ENCODE measurements around the gene SENP1. TPM values are rescaled to one million over a fixed set of nuclear protein-coding genes. Genes with fewer than 3 reads are reported as not detected.

Gene SENP1
- polyA plus RNA-seq, 2 of the 4 experiments (the other 2 are of a cell fraction), result 13.9 to 49.3 TPM

DNA sequence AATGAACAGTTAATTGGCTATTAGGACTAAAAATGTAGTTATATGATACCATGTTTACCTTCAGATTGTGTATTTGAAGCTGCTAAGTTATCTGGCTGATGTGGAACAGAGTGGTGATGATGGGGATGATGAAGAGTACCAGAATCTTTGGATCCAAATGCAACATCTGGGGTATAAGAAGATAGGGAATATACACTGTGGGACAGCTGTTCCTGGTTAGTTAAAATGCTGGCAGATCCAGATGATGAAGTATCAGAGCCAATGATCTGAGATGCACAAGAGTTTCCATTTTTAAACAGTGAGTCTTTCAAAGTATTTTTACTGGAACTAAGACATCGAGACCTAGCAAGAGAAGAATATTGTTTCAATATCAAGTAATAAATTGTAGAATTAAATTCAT, 31.6 kb downstream of the SENP1 start (continued):
- TF ChIP-seq KDM5A (IDR thresholded peaks at IDR 0.05) (no peak), SMC3 (IDR thresholded peaks at IDR 0.05) (no peak), HOXB13 (CRISPR knock-in tag; IDR thresholded peaks at IDR 0.05; ENCODE audit: low read depth) (no peak), MYC (IDR thresholded peaks at IDR 0.05; ENCODE audit: borderline replicate concordance, low read length) (no peak)
- TF ChIP-seq, protein P1, sequence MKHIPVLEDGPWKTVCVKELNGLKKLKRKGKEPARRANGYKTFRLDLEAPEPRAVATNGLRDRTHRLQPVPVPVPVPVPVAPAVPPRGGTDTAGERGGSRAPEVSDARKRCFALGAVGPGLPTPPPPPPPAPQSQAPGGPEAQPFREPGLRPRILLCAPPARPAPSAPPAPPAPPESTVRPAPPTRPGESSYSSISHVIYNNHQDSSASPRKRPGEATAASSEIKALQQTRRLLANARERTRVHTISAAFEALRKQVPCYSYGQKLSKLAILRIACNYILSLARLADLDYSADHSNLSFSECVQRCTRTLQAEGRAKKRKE (CRISPR knock-in tag; IDR thresholded peaks at IDR 0.05; ENCODE audit: low read depth), result no peak

DNA sequence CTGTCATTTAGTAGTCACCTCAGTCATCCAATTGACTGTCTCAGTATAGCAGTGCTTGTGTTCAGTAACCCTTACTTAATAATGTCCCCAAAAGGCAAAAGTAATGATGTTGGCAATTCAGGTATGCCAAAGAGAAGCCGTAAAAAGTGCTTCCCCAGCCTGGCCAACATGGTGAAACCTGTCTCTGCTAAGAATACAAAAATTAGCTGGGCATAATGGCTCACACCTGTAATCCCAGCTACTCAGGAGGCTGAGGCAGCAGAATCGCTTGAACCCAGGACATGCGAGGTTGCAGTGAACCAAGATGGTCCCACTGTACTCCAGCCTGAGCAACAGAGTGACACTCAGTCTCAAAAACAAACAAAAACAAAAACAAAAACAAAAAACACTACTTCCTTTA, 33.6 kb downstream of the SENP1 start:
- no peak for FAIRE-seq
- H3K4me3 ChIP-seq, result no peak overlapping the region
- no peak overlapping the region for H3K27ac ChIP-seq
- ChIA-PET CTCF (no interaction called here), POLR2A (no interaction called here)
- DNase-seq (ENCODE audit: low read depth in 1 of 2, low spot score in 1 of 2), result no peak
- no peak overlapping the region for H3K4me2 ChIP-seq
- no peak for ATAC-seq
- TF ChIP-seq CHD2 (IDR thresholded peaks at IDR 0.05; ENCODE audit: low read length, partially characterized antibody), result no peak
- TF ChIP-seq, protein P2, sequence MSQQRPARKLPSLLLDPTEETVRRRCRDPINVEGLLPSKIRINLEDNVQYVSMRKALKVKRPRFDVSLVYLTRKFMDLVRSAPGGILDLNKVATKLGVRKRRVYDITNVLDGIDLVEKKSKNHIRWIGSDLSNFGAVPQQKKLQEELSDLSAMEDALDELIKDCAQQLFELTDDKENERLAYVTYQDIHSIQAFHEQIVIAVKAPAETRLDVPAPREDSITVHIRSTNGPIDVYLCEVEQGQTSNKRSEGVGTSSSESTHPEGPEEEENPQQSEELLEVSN (IDR thresholded peaks at IDR 0.05; ENCODE audit: borderline replicate concordance, low read depth), result no peak
- no peak for TF ChIP-seq ZNF302 (CRISPR knock-in tag; IDR thresholded peaks at IDR 0.05)
- TF ChIP-seq BHLHE40 (IDR thresholded peaks at IDR 0.05; ENCODE audit: low read depth, low read length), result no peak
- no peak for TF ChIP-seq JUNB (IDR thresholded peaks at IDR 0.05)
- TF ChIP-seq, protein P3, sequence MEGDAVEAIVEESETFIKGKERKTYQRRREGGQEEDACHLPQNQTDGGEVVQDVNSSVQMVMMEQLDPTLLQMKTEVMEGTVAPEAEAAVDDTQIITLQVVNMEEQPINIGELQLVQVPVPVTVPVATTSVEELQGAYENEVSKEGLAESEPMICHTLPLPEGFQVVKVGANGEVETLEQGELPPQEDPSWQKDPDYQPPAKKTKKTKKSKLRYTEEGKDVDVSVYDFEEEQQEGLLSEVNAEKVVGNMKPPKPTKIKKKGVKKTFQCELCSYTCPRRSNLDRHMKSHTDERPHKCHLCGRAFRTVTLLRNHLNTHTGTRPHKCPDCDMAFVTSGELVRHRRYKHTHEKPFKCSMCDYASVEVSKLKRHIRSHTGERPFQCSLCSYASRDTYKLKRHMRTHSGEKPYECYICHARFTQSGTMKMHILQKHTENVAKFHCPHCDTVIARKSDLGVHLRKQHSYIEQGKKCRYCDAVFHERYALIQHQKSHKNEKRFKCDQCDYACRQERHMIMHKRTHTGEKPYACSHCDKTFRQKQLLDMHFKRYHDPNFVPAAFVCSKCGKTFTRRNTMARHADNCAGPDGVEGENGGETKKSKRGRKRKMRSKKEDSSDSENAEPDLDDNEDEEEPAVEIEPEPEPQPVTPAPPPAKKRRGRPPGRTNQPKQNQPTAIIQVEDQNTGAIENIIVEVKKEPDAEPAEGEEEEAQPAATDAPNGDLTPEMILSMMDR (IDR thresholded peaks at IDR 0.05), result no peak
- TF ChIP-seq TFCP2L1 (CRISPR knock-in tag; IDR thresholded peaks at IDR 0.05), result no peak
- TF ChIP-seq MAZ (IDR thresholded peaks at IDR 0.05; ENCODE audit: borderline replicate concordance, low read depth, low read length), result no peak
- TF ChIP-seq FOSB (CRISPR knock-in tag; IDR thresholded peaks at IDR 0.05), result no peak
- no peak for TF ChIP-seq POLR2A (IDR thresholded peaks at IDR 0.05; ENCODE audit: low read length)
- no peak for TF ChIP-seq NFE2L2 (conservative IDR thresholded peaks at IDR 0.05; ENCODE audit: low read length)
- no peak for TF ChIP-seq HOXB5 (CRISPR knock-in tag; IDR thresholded peaks at IDR 0.05)
- 94% methylated on average over 3 of the region's 3 CpGs for WGBS (ENCODE audit: missing lambda C conversion rate)
- no peaks in the 10 kb centered on the region for H3K4me1 ChIP-seq
- H3K9me3 ChIP-seq, result no peaks in the 10 kb centered on the region

DNA sequence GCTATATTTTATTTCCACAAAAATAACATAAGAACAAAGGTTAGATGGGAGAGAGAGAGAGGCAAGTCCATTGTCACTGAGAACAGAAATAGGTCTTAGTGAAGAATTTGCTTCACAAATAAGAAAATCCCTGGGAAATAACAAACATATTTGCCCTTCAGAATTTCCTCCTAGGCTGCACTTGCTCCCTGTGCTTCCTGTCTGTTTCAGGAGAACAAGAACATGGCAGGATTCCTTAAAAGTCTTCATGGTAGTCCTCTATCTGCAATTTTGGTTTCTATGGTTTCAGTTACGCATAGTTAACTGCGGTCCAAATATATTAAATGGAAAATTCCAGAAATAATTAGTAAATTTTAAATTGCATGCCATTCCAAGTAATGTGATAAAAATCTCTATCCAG, 34.1 kb downstream of the SENP1 start:
- ATAC-seq (no peak), DNase-seq (ENCODE audit: low read depth in 1 of 2, low spot score in 1 of 2) (no peak), FAIRE-seq (no peak)
- no peak overlapping the region for H3K27ac ChIP-seq
- ChIA-PET POLR2A (no interaction called here), CTCF (interaction anchor here (1.3 kb wide), 1 partner anchor 233 kb away, joined by 3 read pairs; no protein-coding TSS in a partner anchor)
- H3K4me3 ChIP-seq, result no peak overlapping the region
- no peaks in the 10 kb centered on the region for H3K9me3 ChIP-seq
- WGBS (ENCODE audit: missing lambda C conversion rate), result 97% methylated on average over 2 of the region's 2 CpGs
- TF ChIP-seq, protein P3 (IDR thresholded peaks at IDR 0.05), result no peak
- TF ChIP-seq, protein P2 (IDR thresholded peaks at IDR 0.05; ENCODE audit: borderline replicate concordance, low read depth), result no peak
- TF ChIP-seq CHD2 (IDR thresholded peaks at IDR 0.05; ENCODE audit: low read length, partially characterized antibody) (no peak), SMC3 (IDR thresholded peaks at IDR 0.05) (no peak), CHD4 (IDR thresholded peaks at IDR 0.05; ENCODE audit: borderline replicate concordance) (no peak), KDM5A (IDR thresholded peaks at IDR 0.05) (no peak)
- TF ChIP-seq, protein P4, sequence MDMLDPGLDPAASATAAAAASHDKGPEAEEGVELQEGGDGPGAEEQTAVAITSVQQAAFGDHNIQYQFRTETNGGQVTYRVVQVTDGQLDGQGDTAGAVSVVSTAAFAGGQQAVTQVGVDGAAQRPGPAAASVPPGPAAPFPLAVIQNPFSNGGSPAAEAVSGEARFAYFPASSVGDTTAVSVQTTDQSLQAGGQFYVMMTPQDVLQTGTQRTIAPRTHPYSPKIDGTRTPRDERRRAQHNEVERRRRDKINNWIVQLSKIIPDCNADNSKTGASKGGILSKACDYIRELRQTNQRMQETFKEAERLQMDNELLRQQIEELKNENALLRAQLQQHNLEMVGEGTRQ (IDR thresholded peaks at IDR 0.05), result no peak
- no peak overlapping the region for H3K4me2 ChIP-seq
- no peaks in the 10 kb centered on the region for H3K4me1 ChIP-seq

All from A549 (cell line).